Measurements from ENCODE around the gene SPATA9. TPM values are rescaled to one million over a fixed set of nuclear protein-coding genes. Genes with fewer than 3 reads are reported as not detected.

The SPATA9 gene
- total and polyA plus RNA-seq, 2 of the 8 experiments (the other 6 are each of a cell fraction or from before 2014, with no cell fraction given): not detected

GRCh38 chr5:95708876-95709275 lies 26.1 kb upstream of the SPATA9 start:
- FAIRE-seq: no peak
- H2BK5ac ChIP-seq (ENCODE audit: low read depth, low read length): no peak overlapping the region

More at GRCh38 chr5:95708876-95709275, 26.1 kb upstream of the SPATA9 start:
- Histone ChIP-seq H3K23ac (ENCODE audit: insufficient read length) (no peak overlapping the region), H2BK120ac (replicated peaks; ENCODE audit: low read depth, low read length) (no peak overlapping the region), H3K56ac (replicated peaks; ENCODE audit: insufficient read length, low read depth, low read length) (no peak overlapping the region), H2BK20ac (ENCODE audit: low read length) (no peak overlapping the region), H3K4me1 (replicated peaks in 1 of 4; ENCODE audit: control insufficient read depth in 3 of 4, insufficient read depth in 4 of 4, low read length in 3 of 4) (peaks cover 2 to 10% (median 5%) of the 10 kb centered on the region in 4 experiments; a peak in 3 of 7 replicates), H3K9ac (replicated peaks in 1 of 4; ENCODE audit: extremely low read depth in 1 of 4, low read depth in 3 of 4, low read length in 3 of 4) (no peak overlapping the region), H3K27me3 (replicated peaks in 1 of 4; ENCODE audit: control insufficient read depth in 3 of 4, extremely low read depth in 1 of 4, insufficient read depth in 3 of 4, low read length in 3 of 4) (peaks cover 0 to 11% (median 9%) of the 10 kb centered on the region in 4 experiments; a peak in 6 of 7 replicates), H3K4me3 (ENCODE audit: extremely low read depth in 1 of 4, insufficient read depth in 2 of 4, low read depth in 3 of 4, low read length in 4 of 4) (no peak overlapping the region), H3K23me2 (ENCODE audit: low read depth, low read length) (peaks cover 9% of the 10 kb centered on the region), H3K18ac (ENCODE audit: extremely low read depth, low read length) (no peak overlapping the region), H3K14ac (ENCODE audit: insufficient read length) (no peak overlapping the region), H4K5ac (ENCODE audit: insufficient read length, low read depth, low read length) (no peak overlapping the region), H3K79me1 (ENCODE audit: low read depth, low read length) (no peaks in the 10 kb centered on the region), H3K4me2 (ENCODE audit: insufficient read depth in 1 of 2, low read depth in 2 of 2, low read length in 2 of 2) (no peak overlapping the region), H3K4ac (replicated peaks; ENCODE audit: insufficient read length, low read depth, low read length) (no peak overlapping the region), H2BK15ac (ENCODE audit: low read length) (no peak overlapping the region), H2AFZ (ENCODE audit: low read length) (no peak overlapping the region), H2AK5ac (ENCODE audit: low read depth, low read length) (no peak overlapping the region), H4K91ac (replicated peaks; ENCODE audit: insufficient read length, low read length) (no peak overlapping the region), H2BK12ac (ENCODE audit: low read depth, low read length) (no peak overlapping the region), H4K20me1 (replicated peaks in 1 of 2; ENCODE audit: control insufficient read depth in 1 of 2, insufficient read depth in 2 of 2, low read length in 2 of 2) (no peaks in the 10 kb centered on the region), H4K8ac (ENCODE audit: extremely low read depth, insufficient read depth, low read length) (no peak overlapping the region), H3K27ac (ENCODE audit: low read depth, low read length) (no peak overlapping the region), H3K79me2 (ENCODE audit: control insufficient read depth in 1 of 2, insufficient read depth in 2 of 2, low read length in 2 of 2) (no peaks in the 10 kb centered on the region), H3K9me3 (ENCODE audit: insufficient read depth in 2 of 2, low read depth in 1 of 2, low read length in 1 of 2) (no peaks in the 10 kb centered on the region), H3K36me3 (ENCODE audit: control insufficient read depth in 2 of 4, insufficient read depth in 4 of 4, low read length in 3 of 4) (no peaks in the 10 kb centered on the region)
- 80% methylated on average over 7 of the region's 7 CpGs; no CpG with 5 or more reads in 1 of the 2 experiments for WGBS, 2 experiments (ENCODE audit: extremely low coverage in 1 of 2, insufficient coverage in 1 of 2, insufficient read length in 1 of 2, insufficient replicate concordance in 2 of 2, low coverage in 1 of 2, low lambda C conversion rate in 2 of 2, missing lambda C conversion rate in 1 of 2)
- ChIA-PET POLR2A (ENCODE audit: partially characterized antibody) (interaction anchor here (4.3 kb wide), 1 partner anchor 23 kb away, joined by 24 read pairs; the partner anchor contains the start of gene RHOBTB3), CTCF (ENCODE audit: partially characterized antibody) (interaction anchor here (1.8 kb wide), 1 partner anchor 62 kb away, joined by 6 read pairs; the partner anchor contains the start of gene RFESD)
- no peak for DNase-seq (ENCODE audit: low read depth in 1 of 2, low spot score in 2 of 2)
- TF ChIP-seq KDM1A (IDR thresholded peaks at IDR 0.05; ENCODE audit: borderline replicate concordance, low read length): no peak
- no peak for TF ChIP-seq CBX5 (IDR thresholded peaks at IDR 0.05; ENCODE audit: low read depth, low read length)
- TF ChIP-seq RBBP5 (IDR thresholded peaks at IDR 0.05; ENCODE audit: borderline replicate concordance, low read depth, low read length): no peak
- no peak for TF ChIP-seq CHD1 (IDR thresholded peaks at IDR 0.05; ENCODE audit: low read depth, low read length)
- TF ChIP-seq MAFK (IDR thresholded peaks at IDR 0.05; ENCODE audit: low read depth, low read length): no peak
- no peak for TF ChIP-seq CHD2 (IDR thresholded peaks at IDR 0.05; ENCODE audit: low read length)
- TF ChIP-seq BRCA1 (IDR thresholded peaks at IDR 0.05; ENCODE audit: low read depth, low read length): no peak
- no peak for TF ChIP-seq TAF7 (optimal IDR thresholded peaks at IDR 0.05; ENCODE audit: borderline replicate concordance, low read depth, low read length)
- TF ChIP-seq GABPA (IDR thresholded peaks at IDR 0.05; ENCODE audit: borderline replicate concordance, insufficient read depth, low read length): no peak
- no peak for TF ChIP-seq ASH2L (IDR thresholded peaks at IDR 0.05; ENCODE audit: low read length)
- no peak for TF ChIP-seq NRF1 (IDR thresholded peaks at IDR 0.05; ENCODE audit: low read depth, low read length)
- TF ChIP-seq HDAC2 (IDR thresholded peaks at IDR 0.05; ENCODE audit: borderline replicate concordance in 1 of 2, low read depth in 2 of 2, low read length in 2 of 2): no peak
- TF ChIP-seq CEBPB (IDR thresholded peaks at IDR 0.05; ENCODE audit: low read depth, low read length): no peak
- TF ChIP-seq SP1 (IDR thresholded peaks at IDR 0.05; ENCODE audit: low read depth, low read length): no peak
- no peak for TF ChIP-seq YY1 (IDR thresholded peaks at IDR 0.05; ENCODE audit: low read depth, low read length)
